Peyer's patch (tissue), 4 donors: ENCODE results near the gene RUNX3. TPM values are rescaled to one million over a fixed set of nuclear protein-coding genes. Genes with fewer than 3 reads are reported as not detected.

Source experiments
- DNase-seq, 3 donors: peaks; one replicate each; pipeline ENCODE4 v3.0.0-alpha.2; 2017 to 2019
- H3K27ac ChIP-seq, 4 donors: fragments of 200-600 bp; sonication (generic); one replicate each; pipeline ENCODE4 v1.5.1; 2016 to 2019
- H3K27me3 ChIP-seq, 2 donors: fragments of 200-600 bp; sonication (generic); one replicate each; pipeline ENCODE4 v1.5.1; 2019
- H3K36me3 ChIP-seq, 3 donors: fragments of 200-600 bp; sonication (generic); one replicate each; pipeline ENCODE4 v1.5.1; 2016 to 2019
- H3K4me1 ChIP-seq, 4 donors: fragments of 200-600 bp; sonication (generic); one replicate each; pipeline ENCODE4 v1.5.1; 2016 to 2019
- H3K4me3 ChIP-seq, 4 donors: fragments of 200-600 bp; sonication (generic); 1 replicate in 3 of 4; 2 replicates in 1 of 4; pipeline ENCODE4 v1.5.1; 2016 to 2019; ENCODE audit warnings: mild to moderate bottlenecking in 1 of 4
- H3K9me3 ChIP-seq, 4 donors: fragments of 200-600 bp; sonication (generic); one replicate each; pipeline ENCODE4 v1.5.1; 2016 to 2019; ENCODE audit warnings: mild to moderate bottlenecking in 1 of 4
- CTCF ChIP-seq, 6 experiments: fragments of 450-650 bp in 4 of 6; fragments of 200-600 bp in 2 of 6; sonication (generic) in 1 of 6; IDR thresholded peaks; one replicate each; pipeline ENCODE4 v1.5.1; 2017 to 2019; ENCODE audit warnings: antibody characterized with exemption in 6 of 6, mild to moderate bottlenecking in 3 of 6, moderate library complexity in 1 of 6
- POLR2A ChIP-seq, 2 donors: fragments of 450-650 bp; IDR thresholded peaks; one replicate each; pipeline ENCODE4 v1.5.1; 2017; ENCODE audit warnings: antibody characterized with exemption in 2 of 2, mild to moderate bottlenecking in 2 of 2, moderate library complexity in 2 of 2
- total RNA-seq, 4 donors: library from RNA; depleted of rRNA; stranded (reverse); fragments of >200 nt; gene quantifications; one replicate each; pipeline ENCODE4 v1.1.0, GENCODE V29; 2016

Gene RUNX3
- total RNA-seq, 4 donors from 2014 or later = 2.1 to 9.9 (median 6.0) TPM

GRCh38 chr1:24940231-24940630 is 10.2 kb upstream of the RUNX3 start:
- no peak overlapping the region for H3K27ac ChIP-seq
- H3K4me1 ChIP-seq = peaks cover 0 to under 1% (median 0%) of the 10 kb centered on the region in 4 donors
- no peaks in the 10 kb centered on the region for H3K36me3 ChIP-seq
- H3K4me3 ChIP-seq = no peak overlapping the region
- no peaks in the 10 kb centered on the region for H3K9me3 ChIP-seq
- H3K27me3 ChIP-seq = no peaks in the 10 kb centered on the region
- TF ChIP-seq CTCF (IDR thresholded peaks at IDR 0.05) (no peak), POLR2A (IDR thresholded peaks at IDR 0.05) (no peak)
- DNase-seq = no peak

- no peak for DNase-seq
- H3K9me3 ChIP-seq = no peaks in the 10 kb centered on the region
- no peaks in the 10 kb centered on the region for H3K27me3 ChIP-seq
- no peaks in the 10 kb centered on the region for H3K36me3 ChIP-seq
- peaks cover 0 to 5% (median 0%) of the 10 kb centered on the region in 4 donors for H3K4me1 ChIP-seq
- TF ChIP-seq CTCF (IDR thresholded peaks at IDR 0.05) (no peak), POLR2A (IDR thresholded peaks at IDR 0.05) (no peak)
- H3K27ac ChIP-seq = no peak overlapping the region
- H3K4me3 ChIP-seq = no peak overlapping the region
Observed at GRCh38 chr1:24939675-24940193, 9.7 kb upstream of the RUNX3 start.

- no peak for DNase-seq
- Histone ChIP-seq H3K4me1 (peaks cover 0 to 10% (median 0%) of the 10 kb centered on the region in 4 donors), H3K27me3 (no peaks in the 10 kb centered on the region), H3K27ac (no peak overlapping the region), H3K36me3 (no peaks in the 10 kb centered on the region), H3K4me3 (no peak overlapping the region), H3K9me3 (no peaks in the 10 kb centered on the region)
- TF ChIP-seq CTCF (IDR thresholded peaks at IDR 0.05) = no peak
- no peak for TF ChIP-seq POLR2A (IDR thresholded peaks at IDR 0.05)
Observed at GRCh38 chr1:24939040-24939674, 9.1 kb upstream of the RUNX3 start.

- H3K9me3 ChIP-seq = no peaks in the 10 kb centered on the region
- H3K4me1 ChIP-seq = peaks cover 0 to 10% (median 0%) of the 10 kb centered on the region in 4 donors
- no peaks in the 10 kb centered on the region for H3K36me3 ChIP-seq
- TF ChIP-seq POLR2A (IDR thresholded peaks at IDR 0.05) = no peak
- TF ChIP-seq CTCF (IDR thresholded peaks at IDR 0.05) = no peak
- H3K4me3 ChIP-seq = no peak overlapping the region
- no peak for DNase-seq
- H3K27ac ChIP-seq = no peak overlapping the region
- H3K27me3 ChIP-seq = no peaks in the 10 kb centered on the region
Observed at GRCh38 chr1:24938276-24938675, 8.2 kb upstream of the RUNX3 start.

GRCh38 chr1:24936684-24937083 is 6.6 kb upstream of the RUNX3 start:
- Histone ChIP-seq H3K9me3 (no peaks in the 10 kb centered on the region), H3K4me3 (no peak overlapping the region), H3K27ac (no peak overlapping the region), H3K36me3 (no peaks in the 10 kb centered on the region), H3K27me3 (peaks cover 0 to 16% of the 10 kb centered on the region in 2 donors), H3K4me1 (peaks cover 0 to 18% (median 9%) of the 10 kb centered on the region in 4 donors)
- DNase-seq = no peak
- TF ChIP-seq POLR2A (IDR thresholded peaks at IDR 0.05) (no peak), CTCF (IDR thresholded peaks at IDR 0.05) (no peak)
